MM.1S (cell line): ENCODE measurements around the gene VAV2.

Experiments used
- DNase-seq: peaks from one replicate; pipeline ENCODE4 v3.0.0-alpha.2; 2015
- H2AFZ ChIP-seq: fragments of 300-600 bp; sonication (generic); 2 replicates; pipeline ENCODE4 v1.6.0; 2016; ENCODE audit warnings: antibody characterized with exemption, low read length
- H3F3A ChIP-seq: fragments of 300-600 bp; sonication (generic); 2 replicates; pipeline ENCODE4 v1.6.1; 2016; ENCODE audit warnings: mild to moderate bottlenecking, antibody characterized with exemption, low read length, moderate library complexity, mixed read lengths; ENCODE audit not compliant: insufficient read depth
- H3K27ac ChIP-seq: fragments of 300-600 bp; sonication (generic); 2 replicates; pipeline ENCODE4 v1.5.1; 2016; ENCODE audit warnings: mild to moderate bottlenecking, low read length
- H3K27me3 ChIP-seq: fragments of 300-600 bp; sonication (generic); replicated peaks from 2 replicates; pipeline ENCODE4 v1.6.0; 2016; ENCODE audit warnings: low read length; ENCODE audit not compliant: insufficient read depth
- H3K36me3 ChIP-seq: fragments of 300-600 bp; sonication (generic); replicated peaks from 2 replicates; pipeline ENCODE4 v1.6.1; 2016; ENCODE audit warnings: mild to moderate bottlenecking, low read length, mixed read lengths; ENCODE audit not compliant: insufficient read depth
- H3K4me1 ChIP-seq: fragments of 300-600 bp; sonication (generic); 2 replicates; pipeline ENCODE4 v1.6.1; 2016; ENCODE audit warnings: low read length, mixed read lengths
- H3K4me2 ChIP-seq: fragments of 300-600 bp; sonication (generic); 2 replicates; pipeline ENCODE4 v1.6.0; 2016; ENCODE audit warnings: low read depth, low read length
- H3K4me3 ChIP-seq: fragments of 300-600 bp; sonication (generic); 2 replicates; pipeline ENCODE4 v1.5.1; 2016; ENCODE audit warnings: low read length, mixed read lengths
- H3K79me2 ChIP-seq: fragments of 300-600 bp; sonication (generic); 2 replicates; pipeline ENCODE4 v1.6.1; 2016; ENCODE audit warnings: mixed run types, low read length, mixed read lengths
- H3K9ac ChIP-seq: fragments of 300-600 bp; sonication (generic); 2 replicates; pipeline ENCODE4 v1.6.1; 2016; ENCODE audit warnings: low read length, mixed read lengths
- H3K9me2 ChIP-seq: fragments of 300-600 bp; sonication (generic); replicated peaks from 2 replicates; pipeline ENCODE4 v1.6.1; 2016; ENCODE audit warnings: mild to moderate bottlenecking, low read length, mixed read lengths; ENCODE audit not compliant: insufficient read depth
- H3K9me3 ChIP-seq: fragments of 300-600 bp; sonication (generic); replicated peaks from 2 replicates; pipeline ENCODE4 v1.6.1; 2016; ENCODE audit warnings: mild to moderate bottlenecking, low read length, mixed read lengths; ENCODE audit not compliant: insufficient read depth
- H4K20me1 ChIP-seq: fragments of 300-600 bp; sonication (generic); 2 replicates; pipeline ENCODE4 v1.6.1; 2016; ENCODE audit warnings: mild to moderate bottlenecking, low read length, moderate library complexity, mixed read lengths; ENCODE audit not compliant: insufficient read depth
- CTCF ChIP-seq: fragments of 300-600 bp; sonication (generic); IDR thresholded peaks from 2 replicates; pipeline ENCODE4 v1.5.1; 2016; ENCODE audit warnings: antibody characterized with exemption, low read length, mixed read lengths
- EZH2 ChIP-seq: fragments of 300-600 bp; sonication (generic); optimal IDR thresholded peaks from 2 replicates; pipeline ENCODE3; 2017; ENCODE audit warnings: low read depth, mild to moderate bottlenecking, antibody characterized with exemption, low read length, mixed read lengths
- EZH2phosphoT487 ChIP-seq: fragments of 300-600 bp; sonication (generic); IDR thresholded peaks from 2 replicates; pipeline ENCODE4 v1.6.1; 2018; ENCODE audit warnings: antibody characterized with exemption, low read length

VAV2 gene

GRCh38 chr9:133833388-133834025 lies 158.6 kb downstream of the VAV2 start:
- Histone ChIP-seq H3K4me1 (no peaks in the 10 kb centered on the region), H3K27ac (no peak overlapping the region), H2AFZ (no peak overlapping the region), H4K20me1 (no peaks in the 10 kb centered on the region), H3K4me3 (no peak overlapping the region), H3K9ac (no peak overlapping the region), H3F3A (no peaks in the 10 kb centered on the region), H3K4me2 (no peak overlapping the region), H3K9me2 (no peaks in the 10 kb centered on the region), H3K79me2 (no peaks in the 10 kb centered on the region), H3K36me3 (no peaks in the 10 kb centered on the region), H3K27me3 (peaks cover 23% of the 10 kb centered on the region), H3K9me3 (no peaks in the 10 kb centered on the region)
- DNase-seq = no peak
- TF ChIP-seq CTCF (no peak), EZH2 (no peak), EZH2phosphoT487 (no peak)

GRCh38 chr9:133832877-133833276 lies 159.2 kb downstream of the VAV2 start:
- TF ChIP-seq EZH2phosphoT487 (no peak), CTCF (no peak), EZH2 (no peak)
- Histone ChIP-seq H3K9me2 (no peaks in the 10 kb centered on the region), H3K4me1 (no peaks in the 10 kb centered on the region), H3K4me2 (no peak overlapping the region), H3K36me3 (no peaks in the 10 kb centered on the region), H3K4me3 (no peak overlapping the region), H3K27ac (no peak overlapping the region), H3K79me2 (no peaks in the 10 kb centered on the region), H2AFZ (no peak overlapping the region), H3K9me3 (no peaks in the 10 kb centered on the region), H4K20me1 (no peaks in the 10 kb centered on the region), H3F3A (no peaks in the 10 kb centered on the region), H3K9ac (no peak overlapping the region), H3K27me3 (peaks cover 22% of the 10 kb centered on the region)
- no peak for DNase-seq

- Histone ChIP-seq H3K4me1 (no peaks in the 10 kb centered on the region), H3K27me3 (peaks cover 12% of the 10 kb centered on the region; the same call in 1 of the 2 replicates), H3K9me3 (no peaks in the 10 kb centered on the region), H3K79me2 (no peaks in the 10 kb centered on the region), H3K36me3 (no peaks in the 10 kb centered on the region), H3K9me2 (no peaks in the 10 kb centered on the region), H3K4me2 (no peak overlapping the region), H4K20me1 (no peaks in the 10 kb centered on the region), H3F3A (no peaks in the 10 kb centered on the region), H3K27ac (no peak overlapping the region), H2AFZ (no peak overlapping the region), H3K4me3 (no peak overlapping the region), H3K9ac (no peak overlapping the region)
- TF ChIP-seq EZH2phosphoT487 (no peak), CTCF (no peak), EZH2 (no peak)
- DNase-seq = no peak
Measured at GRCh38 chr9:133830711-133831110, 161.4 kb downstream of the VAV2 start.
